Measurements from ENCODE around the gene RASGRF1.

DNA sequence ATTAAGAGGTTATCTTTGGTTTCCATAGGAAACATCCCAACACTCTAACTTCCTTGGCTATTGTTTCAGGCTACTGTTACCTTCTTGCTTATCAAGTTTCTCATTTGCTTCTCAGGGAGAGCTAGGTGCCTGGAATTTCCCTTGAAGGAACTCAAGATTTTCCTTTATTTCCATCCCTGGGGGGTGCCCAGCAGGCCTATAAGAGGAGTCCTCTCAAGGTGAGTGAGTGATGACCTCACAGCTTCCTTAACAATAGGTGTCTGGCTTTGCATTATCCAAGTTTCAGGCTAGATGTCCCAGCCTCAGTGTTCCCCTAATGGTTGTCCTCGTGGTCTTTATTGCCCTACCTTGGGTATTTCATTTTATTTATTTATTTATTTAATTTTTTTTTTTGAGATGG is 133.6 kb downstream of the RASGRF1 start:
- TF ChIP-seq, protein P1, sequence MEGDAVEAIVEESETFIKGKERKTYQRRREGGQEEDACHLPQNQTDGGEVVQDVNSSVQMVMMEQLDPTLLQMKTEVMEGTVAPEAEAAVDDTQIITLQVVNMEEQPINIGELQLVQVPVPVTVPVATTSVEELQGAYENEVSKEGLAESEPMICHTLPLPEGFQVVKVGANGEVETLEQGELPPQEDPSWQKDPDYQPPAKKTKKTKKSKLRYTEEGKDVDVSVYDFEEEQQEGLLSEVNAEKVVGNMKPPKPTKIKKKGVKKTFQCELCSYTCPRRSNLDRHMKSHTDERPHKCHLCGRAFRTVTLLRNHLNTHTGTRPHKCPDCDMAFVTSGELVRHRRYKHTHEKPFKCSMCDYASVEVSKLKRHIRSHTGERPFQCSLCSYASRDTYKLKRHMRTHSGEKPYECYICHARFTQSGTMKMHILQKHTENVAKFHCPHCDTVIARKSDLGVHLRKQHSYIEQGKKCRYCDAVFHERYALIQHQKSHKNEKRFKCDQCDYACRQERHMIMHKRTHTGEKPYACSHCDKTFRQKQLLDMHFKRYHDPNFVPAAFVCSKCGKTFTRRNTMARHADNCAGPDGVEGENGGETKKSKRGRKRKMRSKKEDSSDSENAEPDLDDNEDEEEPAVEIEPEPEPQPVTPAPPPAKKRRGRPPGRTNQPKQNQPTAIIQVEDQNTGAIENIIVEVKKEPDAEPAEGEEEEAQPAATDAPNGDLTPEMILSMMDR (IDR thresholded peaks at IDR 0.05; ENCODE audit: low read depth, low read length) = no peak
- no peak for TF ChIP-seq EZH2phosphoT487 (IDR thresholded peaks at IDR 0.05; ENCODE audit: low read depth)

Measured in OCI-LY3 (cell line).